CD4-positive, alpha-beta T cell treated with Interleukin-15 for 4 hours (primary cell): ENCODE results near the gene MEGF8.

ENCODE experiments used
- DNase-seq: peaks from one replicate; pipeline ENCODE4 v3.0.0-alpha.2; 2020; ENCODE audit warnings: low spot score

Gene MEGF8

DNA sequence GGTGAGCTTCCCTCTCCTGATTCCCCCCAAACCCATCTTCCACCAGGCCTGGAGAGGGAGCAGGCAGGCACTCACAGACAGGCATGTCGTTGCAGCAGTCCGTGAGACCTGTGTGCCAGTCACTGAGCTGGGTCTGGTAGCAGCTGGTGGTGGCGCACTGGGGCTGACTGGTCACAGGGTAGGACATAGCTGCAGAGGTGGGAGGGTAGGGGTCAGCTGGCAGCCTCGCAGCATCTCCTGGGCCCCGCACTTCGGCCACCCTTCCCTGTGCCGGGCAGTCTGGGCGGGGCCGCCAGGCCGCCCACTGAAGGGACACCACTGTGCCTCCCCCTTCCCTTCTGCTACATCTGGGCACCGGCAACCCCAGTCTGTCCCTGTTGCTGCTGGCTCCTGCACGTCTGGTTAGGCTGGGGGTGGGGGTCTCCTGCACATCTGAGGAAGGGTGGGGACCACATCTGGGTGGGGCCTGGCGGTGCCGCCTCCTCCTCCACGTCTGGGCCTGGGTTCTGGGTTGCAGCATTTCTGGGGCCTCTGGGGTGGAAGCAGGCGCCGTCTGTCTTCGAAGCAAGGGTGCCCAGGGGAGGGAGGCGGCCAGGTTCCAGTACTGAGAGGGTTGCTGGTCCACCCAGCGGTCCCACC is 63.5 kb downstream of the MEGF8 start:
- DNase-seq = no peak

DNA sequence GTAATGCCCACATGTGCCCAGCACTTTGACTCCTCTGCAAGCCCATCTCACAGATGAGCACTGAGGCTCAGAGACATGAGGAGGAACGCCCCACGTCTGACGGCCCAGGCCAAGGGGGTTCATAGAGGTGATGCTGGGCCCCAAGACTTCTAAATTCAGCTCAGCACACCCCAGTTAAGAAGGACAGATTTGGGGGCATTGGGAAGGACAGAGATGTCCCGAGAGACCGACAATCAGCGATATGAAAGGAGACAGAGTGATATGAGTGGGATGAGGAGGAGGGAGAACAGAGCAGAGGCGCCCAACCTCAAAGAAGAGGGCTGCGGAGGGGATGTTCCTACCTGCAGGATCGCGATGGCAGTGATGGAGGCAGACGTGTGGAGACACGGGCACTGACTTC is 64.5 kb downstream of the MEGF8 start, which contains the start of gene CNFN:
TSS of gene CNFN (minus strand) at position 399 of the 400 bp plus-strand sequence. CDS start 1,260 bp downstream, outside the sequence.
- DNase-seq = no peak

DNA sequence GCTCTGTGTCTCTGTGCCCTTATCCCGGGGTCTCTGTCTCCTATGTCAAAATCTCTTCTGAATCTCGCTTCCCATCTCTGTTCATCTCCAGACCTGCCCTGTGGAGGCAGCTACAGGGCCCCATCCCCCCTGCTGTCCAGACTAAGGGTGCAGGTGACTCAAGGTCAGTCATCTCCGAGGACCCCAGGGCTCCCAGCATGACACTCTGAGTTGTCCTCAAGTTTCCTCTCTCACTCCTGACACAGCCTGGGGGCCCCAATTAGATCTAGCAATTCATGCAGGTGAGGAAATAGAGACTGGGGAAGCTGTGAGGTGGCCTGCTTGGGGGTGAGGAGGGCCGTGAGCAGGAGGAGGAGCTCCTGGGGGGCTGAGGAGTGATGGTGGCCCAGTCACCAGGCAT is 66.7 kb downstream of the MEGF8 start:
- no peak for DNase-seq

DNA sequence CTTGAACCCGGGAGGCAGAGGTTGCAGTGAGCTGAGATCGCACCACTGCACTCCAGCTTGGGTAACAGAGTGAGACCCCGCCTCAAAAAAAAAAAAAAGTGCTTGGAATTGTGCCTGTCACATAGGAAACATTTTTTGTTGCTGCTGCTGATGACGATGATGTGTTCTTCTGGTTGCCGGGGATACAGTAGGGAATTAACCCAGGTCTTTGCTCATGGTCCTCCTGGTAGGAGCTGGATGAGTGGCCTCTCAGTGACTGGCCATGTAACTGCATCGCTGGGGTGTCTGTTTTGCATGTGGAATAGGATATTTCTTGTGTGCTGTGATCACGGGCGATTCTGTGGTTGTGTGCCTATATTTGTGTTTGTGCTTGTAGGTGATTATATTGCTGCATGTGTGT is 69.3 kb downstream of the MEGF8 start:
- DNase-seq = no peak

DNA sequence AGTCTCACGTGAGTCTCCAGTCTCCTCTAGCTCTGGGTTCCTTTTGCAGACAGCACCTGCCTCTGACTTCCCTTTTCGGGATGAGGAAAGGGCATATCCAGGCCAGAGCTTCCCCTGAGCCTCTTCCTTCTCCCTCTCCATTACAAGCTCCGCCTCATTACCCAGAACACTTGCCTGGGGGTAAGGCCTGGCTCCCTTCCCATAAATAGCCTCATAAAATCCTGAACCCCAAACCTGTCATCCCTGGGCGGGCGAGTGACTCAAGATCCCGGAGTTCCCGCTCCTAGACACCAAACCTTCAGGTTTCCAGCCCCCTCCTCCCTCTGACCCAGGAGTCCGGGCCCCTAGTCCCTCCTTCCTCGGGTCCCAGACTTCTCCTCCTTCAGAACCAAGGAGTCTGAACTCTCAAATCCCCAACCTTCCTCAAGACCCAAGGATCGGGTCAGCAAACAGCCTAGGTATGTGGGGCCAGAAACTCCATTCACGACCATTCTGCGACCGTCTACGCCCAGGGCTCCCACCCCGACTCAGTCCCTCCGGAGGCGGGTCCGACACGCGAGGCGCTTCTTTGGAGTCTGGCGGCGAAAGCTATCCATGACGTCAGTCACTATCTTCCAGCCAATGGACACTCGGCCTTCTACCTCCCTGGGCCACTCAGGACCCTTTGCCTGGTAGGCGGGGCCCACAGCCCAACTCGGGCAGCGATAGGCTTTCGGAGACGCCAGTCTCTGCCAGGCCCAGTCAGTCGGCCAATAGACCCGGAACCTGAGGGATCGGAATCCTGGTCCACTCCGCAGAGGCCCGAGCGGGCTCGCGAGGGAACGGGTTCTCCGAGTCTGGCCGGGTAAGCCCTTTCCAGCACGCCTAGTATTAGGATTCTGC is 71.2 kb downstream of the MEGF8 start:
- DNase-seq = peak; percentile 97

DNA sequence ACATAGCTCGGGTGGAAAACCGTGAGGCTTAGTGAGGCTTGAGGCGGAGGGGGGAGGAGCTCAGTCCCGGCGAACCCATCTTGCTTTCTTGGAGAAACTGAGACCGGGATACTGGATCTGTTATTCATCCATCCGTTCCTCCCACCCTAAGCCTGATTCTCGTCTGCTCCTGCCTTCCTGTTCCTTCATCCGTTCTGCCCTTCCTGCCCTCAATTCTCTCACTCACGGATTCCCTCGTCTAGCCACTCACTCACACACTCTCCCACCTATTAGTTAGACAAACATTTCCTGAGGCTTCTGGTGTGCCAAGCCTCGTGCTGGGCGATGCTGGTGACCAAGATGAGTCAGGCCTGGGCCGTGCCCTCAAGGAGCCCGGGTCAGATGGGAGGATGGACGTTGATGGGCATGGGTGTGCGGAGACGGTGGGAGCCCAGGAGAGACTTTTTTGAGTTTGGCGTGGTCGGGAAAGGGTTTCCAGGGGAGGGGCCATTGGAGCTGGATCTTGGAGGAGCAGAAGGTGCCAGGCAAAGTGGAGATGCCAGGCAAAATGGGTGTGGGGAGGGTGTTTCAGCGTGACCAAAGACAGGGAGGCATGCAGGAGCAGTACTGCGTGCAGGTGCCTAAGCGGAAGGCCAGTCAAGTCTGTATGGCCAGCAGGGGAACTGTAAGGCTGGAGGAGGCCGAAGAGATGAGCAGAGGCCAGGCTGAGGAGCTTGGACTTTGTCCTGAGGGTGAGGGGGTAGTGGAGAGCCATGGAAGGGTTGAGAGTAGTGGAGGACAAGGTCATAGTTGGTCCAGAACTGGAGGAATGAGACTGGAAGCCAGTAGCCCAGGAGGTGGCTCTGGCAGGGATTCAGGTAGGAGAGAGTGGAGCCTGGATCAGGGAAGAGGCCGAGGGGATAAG is 72.1 kb downstream of the MEGF8 start:
- no peak for DNase-seq

DNA sequence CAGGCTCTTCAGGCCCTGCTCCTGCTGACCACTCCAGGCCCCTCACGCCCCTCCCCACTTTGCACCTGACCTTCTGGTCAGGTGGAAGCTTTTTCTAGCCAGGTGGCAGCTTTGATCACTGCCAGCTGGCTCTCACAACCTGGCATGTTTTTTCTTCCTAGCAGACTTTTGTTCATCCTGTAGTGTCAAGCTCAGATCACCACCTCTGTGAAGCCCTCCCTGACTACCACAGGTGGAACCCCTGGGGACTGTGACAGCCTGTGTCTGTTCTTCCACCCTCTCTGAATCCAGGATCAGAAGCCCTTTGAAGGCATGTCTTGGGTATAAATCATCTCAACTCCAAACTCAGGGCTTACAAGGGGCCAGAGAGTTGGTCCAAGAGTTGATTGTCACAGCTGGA is 75.0 kb downstream of the MEGF8 start:
- no peak for DNase-seq

DNA sequence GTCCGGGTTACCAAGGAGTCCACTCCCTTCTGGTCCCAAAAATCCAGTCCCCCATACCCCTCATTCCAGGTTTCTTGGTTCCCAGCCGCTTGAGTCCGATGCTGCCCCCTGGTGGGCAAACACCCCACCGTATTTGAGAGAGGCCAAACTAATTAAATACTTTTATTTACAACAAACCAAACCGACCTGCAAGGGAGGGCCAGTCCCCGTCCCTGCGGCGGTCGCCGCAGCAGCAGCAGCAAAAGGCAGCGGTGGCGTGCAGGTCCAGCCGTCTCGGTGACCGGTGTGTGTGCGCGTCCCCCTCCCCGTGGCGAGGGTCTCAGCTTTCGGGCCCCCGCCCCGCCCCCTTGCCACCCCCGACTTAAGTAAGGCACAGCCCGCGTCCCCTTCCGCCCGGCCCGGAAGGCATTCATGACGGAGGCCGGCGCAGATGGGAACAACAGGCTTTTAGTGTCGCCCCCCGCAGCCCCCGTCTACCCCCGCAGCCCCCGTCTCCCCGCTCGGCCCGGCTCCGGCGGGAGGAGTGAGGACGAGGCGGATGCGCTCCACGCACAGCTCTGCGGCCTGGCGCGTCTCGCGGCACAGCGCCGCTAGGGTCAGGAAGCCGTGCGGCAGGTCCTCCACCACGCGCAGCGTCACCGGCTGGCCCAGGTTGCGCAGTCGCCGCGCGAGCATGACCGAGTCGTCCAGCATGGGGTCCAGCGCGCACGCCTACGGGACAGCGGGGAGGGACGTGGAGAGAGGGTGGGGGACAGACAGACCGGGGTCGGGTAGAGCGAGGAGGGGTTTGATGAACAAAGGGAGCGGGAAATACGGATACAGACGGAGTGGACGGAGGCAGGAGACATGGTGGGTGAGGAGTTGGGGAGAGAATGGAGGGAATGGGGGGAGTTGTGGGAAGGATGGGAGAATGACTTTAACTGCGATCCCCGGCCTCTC is 76.2 kb downstream of the MEGF8 start:
- DNase-seq = peak; percentile 79

DNA sequence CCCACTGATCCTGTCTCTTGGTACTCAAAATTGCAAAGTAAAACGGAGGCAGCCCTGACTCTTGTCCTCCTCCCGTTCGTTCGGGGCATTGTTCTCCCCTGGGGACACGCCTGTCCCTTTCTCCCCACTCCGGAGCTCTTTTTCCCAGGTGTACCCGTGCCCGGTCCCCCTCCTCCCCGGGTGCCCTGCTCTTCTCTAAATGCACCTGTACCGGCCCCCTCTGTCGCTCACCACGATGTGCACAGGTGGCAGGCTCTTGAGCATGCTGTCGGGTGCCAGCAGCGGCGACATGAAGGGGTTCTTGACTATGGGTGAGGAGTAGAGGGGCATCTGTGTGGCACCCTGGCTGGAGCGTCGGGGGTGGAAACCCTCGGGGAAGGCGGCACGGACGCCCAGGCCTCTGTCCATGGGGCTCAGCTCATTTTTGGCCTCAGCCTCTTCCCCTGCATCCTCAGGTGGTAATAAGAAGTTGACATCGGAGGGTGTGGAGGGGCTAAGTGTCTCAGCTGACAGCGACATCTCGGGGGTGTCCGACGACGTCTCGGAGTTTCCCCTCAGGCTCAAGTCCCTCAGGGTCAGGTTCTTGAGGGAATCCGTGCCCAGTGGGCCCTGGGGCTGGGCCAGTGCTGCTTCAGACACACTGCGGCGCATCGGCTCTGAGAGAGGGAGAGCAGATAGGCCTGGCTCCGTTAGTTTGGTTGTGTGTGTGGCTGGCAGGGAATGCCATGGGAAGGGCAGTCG is 77.1 kb downstream of the MEGF8 start:
- DNase-seq = no peak

DNA sequence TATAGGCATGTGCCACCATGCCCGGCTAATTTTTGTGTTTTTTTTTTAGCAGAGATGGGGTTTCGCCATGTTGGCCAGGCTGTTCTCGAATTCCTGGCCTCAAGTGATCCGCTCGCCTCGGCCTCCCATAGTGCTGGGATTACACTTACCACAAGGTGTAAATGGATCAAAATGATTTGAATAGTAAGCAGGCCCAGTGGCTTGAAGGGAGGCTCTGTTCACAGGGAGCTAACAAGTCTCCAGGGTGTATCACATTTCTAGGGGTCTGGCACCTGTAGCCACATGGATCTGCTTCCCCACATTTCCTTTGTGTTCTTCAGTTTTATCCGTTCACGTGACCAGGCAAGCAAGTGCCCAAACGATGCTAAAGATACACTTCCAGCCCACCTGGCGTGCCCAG is 78.2 kb downstream of the MEGF8 start:
- DNase-seq = no peak

DNA sequence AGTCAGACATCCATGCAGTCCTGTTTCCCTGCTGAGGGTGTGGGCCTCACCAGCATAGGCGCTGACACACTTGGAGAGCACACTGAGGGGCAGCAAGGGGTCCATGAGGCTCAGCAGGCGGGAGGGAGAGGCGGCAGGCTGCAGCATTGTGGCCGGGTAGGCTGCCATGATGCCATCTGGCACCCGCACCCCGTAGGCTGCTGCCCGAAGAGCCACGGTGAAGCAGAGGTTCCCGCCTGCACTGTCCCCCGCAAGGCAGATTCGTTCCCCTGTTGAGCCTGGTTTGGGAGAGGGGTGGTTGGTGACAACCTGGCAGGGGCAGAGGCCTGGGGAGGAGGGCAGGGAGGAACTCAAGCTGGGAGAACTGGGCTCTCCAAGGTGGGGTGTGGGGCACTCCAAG is 80.7 kb downstream of the MEGF8 start:
- no peak for DNase-seq

DNA sequence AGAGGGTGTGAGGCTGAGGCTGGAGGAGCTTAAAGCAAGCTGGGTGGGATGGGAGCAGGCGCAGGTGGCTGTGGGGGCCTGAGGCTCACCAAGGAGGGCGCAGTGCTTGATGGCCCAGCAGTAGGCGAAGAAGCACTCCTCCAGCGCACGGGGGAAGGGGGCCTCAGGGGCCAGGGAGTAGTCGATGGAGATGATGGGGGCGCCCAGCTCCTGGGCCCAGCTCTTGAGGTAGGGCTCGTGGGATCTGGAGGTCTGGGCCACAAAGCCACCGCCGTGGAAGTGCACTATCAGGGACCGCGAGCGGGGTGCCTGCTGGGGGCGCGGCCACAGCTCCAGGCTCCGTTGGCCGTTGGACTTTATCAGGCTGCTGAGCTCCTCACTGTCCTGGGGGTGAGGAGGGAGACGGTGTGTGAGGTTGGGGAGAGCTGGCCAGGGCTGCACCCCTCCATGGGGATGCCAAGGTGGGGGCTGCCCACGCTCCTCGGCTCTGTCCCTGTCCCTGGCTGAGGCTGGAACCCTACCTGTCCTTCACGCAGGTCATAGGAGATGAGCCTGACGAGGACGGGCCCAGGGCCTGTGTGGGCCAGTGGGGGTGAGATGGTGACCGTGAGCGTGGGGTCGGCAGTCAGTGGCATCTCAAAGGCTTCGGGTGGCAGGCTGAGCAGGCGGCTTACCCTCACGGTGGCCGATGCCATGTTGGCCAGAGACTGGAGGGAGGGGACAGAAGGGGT is 81.8 kb downstream of the MEGF8 start:
- no peak for DNase-seq

DNA sequence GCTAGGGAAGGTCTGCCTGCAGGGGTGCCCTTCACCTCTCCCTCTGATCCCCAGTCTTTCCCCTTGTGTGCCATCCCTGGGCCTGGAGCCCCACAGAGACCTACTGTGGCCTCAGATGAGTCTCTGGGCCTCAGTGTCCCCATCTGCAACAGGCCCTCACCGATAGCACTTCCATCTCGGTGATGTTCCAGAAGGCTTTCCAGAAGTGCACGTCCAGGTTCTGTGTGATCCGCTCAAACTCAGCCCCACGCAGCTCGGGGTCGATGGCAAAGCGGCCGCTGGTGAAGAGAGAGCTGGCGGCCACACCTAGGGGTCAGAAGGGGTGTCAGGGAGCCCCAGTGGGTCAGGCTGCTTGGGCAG is 82.4 kb downstream of the MEGF8 start:
- no peak for DNase-seq

DNA sequence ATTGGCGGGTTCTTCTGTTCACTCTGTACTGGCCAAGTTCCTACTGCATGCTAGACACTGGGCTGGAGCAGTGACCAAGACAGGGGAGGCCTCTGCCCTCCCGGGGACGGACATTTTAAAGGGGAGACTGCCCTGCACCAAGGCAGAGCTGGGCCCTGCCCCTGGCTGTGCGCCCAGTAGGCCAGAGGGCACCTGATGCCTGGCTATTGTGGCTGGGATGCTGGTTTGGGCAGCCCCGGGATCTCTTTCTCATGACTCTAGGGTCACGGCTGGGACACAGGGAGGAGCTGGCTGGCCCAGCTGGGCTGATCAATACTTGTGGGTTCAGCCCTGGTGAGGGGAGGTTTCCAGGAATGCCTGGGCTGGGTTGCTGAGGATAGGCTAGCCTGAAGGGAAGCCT is 84.0 kb downstream of the MEGF8 start:
- DNase-seq = no peak

DNA sequence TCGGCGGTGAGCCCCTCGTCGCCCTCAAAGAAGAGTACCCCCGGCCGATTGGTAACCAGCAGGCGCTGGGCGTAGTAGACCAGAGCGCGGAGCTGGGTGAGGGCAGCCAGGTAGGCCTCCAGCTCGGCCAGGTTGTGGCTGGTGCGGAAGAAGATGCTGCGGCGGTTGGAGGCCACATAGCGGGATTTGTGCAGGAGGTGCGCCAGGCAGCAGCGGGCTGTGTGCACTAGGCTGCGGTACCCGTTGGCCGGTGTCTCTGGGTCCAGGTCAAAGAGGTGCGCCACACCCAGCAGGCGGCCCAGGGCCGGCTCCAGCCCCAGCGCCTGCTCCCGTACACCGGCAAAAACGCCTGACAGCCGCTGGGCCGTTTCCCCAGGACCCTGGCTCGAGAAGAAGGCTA is 84.9 kb downstream of the MEGF8 start:
- no peak for DNase-seq

DNA sequence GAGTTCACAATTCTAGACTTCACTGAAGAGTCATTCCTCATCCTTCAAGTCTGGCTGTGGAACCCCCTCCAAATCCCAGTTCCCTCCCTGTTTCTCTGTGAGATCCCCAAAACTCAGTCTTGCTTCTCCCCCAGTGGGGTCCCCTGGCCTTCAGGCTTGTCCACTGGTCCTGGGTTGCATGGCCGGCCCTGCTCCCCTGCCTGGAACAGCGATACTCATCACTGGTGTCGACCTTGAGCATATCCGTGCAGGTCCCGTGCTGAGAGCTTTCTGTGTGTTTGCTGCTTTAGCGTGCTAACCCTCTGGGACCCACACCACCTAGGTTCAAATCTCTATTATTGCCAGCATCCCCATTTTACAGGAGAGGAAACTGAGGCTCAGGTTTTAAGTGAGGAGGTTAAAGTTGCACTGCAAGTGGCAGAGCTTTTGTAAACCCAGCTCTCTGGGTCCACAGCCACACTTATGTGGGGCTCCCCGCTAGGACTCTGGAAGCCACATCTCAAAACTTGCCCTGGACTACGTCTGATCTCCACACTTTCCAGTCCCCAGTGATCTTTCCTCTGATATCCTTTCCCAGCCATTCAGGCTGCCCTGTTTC is 86.2 kb downstream of the MEGF8 start:
- no peak for DNase-seq

DNA sequence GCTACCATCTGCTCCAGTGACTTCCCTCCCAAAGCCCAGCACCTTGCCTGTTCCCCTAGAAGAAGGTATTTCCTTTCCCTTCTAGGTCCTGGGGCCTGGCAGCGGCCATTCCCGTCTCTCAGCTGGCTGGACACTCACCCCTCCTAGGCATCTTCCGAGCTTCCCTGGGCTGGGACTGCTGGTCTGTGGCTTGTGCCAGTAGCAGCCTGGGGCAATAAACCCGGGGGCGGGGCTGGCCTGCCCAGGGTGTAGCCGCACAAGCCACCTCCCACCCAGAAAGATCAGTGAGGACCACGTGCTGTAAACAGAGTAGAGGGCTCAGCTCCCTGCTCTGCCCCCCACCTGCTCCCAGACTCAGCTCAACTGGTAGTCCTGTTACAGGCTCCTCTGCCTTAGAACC is 86.8 kb downstream of the MEGF8 start:
- no peak for DNase-seq

DNA sequence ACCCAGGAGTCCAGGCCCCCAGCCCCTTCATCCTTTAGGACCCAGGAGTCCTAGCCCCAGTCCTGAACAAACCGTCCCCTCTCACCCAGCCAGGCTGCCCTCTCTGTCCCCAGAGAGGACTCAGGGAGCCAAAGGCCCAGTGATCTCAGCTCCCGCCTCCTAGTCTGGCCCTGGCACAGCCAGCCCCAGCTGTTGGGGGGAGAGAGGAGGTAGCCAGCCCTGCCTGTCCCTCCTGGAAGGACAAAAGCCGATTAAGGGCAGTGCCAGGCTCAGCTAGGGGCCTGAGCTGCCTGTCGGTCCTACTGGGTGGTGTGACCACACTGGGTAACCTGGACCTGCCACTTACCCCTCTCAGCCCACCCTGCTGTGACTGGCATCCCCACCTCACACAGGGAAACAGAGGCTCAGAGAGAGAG is 87.2 kb downstream of the MEGF8 start:
- DNase-seq = no peak

DNA sequence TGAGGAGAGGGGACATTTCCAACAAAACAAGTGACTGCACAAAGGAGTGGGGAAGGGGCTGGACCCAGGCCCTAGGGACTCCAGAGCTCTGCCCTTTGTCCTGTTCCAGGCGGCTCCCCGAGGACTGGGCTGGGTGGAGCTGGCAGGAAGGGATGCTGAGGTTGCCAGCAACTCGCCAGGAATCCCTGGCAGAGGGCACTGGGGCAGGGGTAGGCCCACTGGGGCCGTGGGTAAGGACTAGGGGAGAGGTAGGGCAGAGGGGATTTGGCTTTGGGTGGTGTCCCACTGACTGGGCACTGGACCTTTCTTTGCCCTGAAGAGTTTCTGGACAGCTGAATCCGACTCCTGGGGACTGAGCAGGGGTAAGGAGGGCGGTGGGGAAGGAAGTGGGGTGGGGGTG is 93.9 kb downstream of the MEGF8 start:
- DNase-seq = no peak
